Astrocyte of the cerebellum (primary cell): Measurements from ENCODE around the gene IMMT.

Source experiments
- DNase-seq: peaks from one replicate; pipeline ENCODE4 v3.0.0-alpha.2; 2011; ENCODE audit warnings: low read depth
- H3K4me3 ChIP-seq: 2 replicates; pipeline ENCODE4 v1.5.1; 2011; ENCODE audit warnings: mild to moderate bottlenecking, low read depth, low read length, moderate library complexity
- CTCF ChIP-seq: IDR thresholded peaks from 2 replicates; pipeline ENCODE4 v1.5.1; 2012; ENCODE audit warnings: low read length, low read depth, moderate library complexity, mild to moderate bottlenecking; ENCODE audit errors: missing control alignments
- in situ Hi-C: cut with HindIII; loops from 2 replicates; pipeline ENCODE4 v1.10.0; 2017; ENCODE audit warnings: low sequenced_read_pairs

IMMT gene

GRCh38 chr2:86213699-86214502 is 18.6 kb upstream of the IMMT start:
- DNase-seq, result no peak
- in situ Hi-C loops, result loop anchor here (25.0 kb wide), 1 partner anchor 173 kb away; no protein-coding TSS in a partner anchor
- H3K4me3 ChIP-seq, result no peak overlapping the region
- TF ChIP-seq CTCF, result no peak

GRCh38 chr2:86213056-86213455 is 17.8 kb upstream of the IMMT start:
- no peak for DNase-seq
- in situ Hi-C loops, result loop anchor here (25.0 kb wide), 1 partner anchor 174 kb away; no protein-coding TSS in a partner anchor
- TF ChIP-seq CTCF, result no peak
- no peak overlapping the region for H3K4me3 ChIP-seq

DNA sequence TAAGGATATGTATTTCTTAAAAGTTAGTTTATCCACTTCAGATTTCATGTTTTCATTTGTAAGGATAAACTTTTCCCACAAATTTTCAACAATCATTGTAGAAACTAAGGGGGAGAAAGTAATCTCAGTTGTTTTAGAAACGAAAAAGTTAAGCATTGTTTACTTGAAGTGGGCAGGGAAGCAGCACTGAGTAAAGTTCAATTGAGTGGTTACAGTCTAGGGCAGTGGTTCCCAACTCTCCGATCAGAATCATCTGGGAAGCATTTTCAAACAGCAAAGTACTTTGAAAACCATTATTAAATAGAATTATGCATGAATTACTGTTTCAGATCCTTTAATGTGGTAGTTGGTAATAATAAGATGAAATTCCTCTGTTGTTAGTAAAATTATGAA is 16.5 kb upstream of the IMMT start:
- no peak overlapping the region for H3K4me3 ChIP-seq
- TF ChIP-seq CTCF, result no peak
- DNase-seq, result no peak
- in situ Hi-C loops, result loop anchor here (25.0 kb wide), 1 partner anchor 176 kb away; no protein-coding TSS in a partner anchor

DNA sequence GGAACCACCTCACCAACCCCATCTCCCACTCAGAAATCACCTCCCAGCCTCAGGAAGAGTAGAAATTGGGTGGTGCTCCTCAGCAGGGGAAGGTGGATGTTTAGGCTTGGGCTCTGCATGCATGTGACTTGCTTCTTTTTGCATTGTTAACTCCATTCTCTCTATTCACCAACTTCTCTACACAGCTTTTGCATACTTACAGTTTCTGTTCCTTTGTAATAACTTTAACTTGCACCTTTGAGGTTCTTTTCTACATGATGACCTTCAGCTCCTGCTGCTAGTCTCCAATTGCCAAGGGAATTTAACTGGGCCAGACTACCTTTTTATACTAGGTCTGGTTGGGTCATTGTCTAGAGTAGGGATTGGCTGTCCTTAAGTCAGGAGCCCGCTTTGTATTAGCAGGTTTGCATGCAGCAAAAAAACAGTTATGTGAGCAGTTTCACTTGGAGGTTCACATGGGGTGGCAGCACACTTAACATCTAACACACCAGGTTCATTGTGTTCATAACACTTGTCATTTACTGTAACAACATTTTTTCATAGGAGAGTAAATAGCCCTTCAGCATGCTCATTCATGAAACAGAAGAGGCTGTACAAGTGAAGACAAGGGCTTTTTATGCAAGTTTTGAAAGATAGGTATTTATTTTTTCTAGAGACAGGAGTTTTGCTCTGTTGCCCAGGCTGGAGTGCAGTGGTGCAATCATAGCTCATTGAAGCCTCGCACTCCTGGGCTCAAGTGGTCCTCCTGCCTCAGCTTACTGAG is 16.0 kb upstream of the IMMT start:
- no peak overlapping the region for H3K4me3 ChIP-seq
- TF ChIP-seq CTCF, result no peak
- in situ Hi-C loops, result loop anchor here (25.0 kb wide), 1 partner anchor 176 kb away; no protein-coding TSS in a partner anchor
- DNase-seq, result no peak

GRCh38 chr2:86204458-86204857 is 9.2 kb upstream of the IMMT start:
- in situ Hi-C loops, result loop anchor here (25.0 kb wide), 1 partner anchor 183 kb away; no protein-coding TSS in a partner anchor
- no peak for TF ChIP-seq CTCF
- no peak for DNase-seq
- H3K4me3 ChIP-seq, result no peak overlapping the region

- in situ Hi-C loops, result loop anchor here (25.0 kb wide), 1 partner anchor 184 kb away; no protein-coding TSS in a partner anchor
- no peak for TF ChIP-seq CTCF
- H3K4me3 ChIP-seq, result no peak overlapping the region
- no peak for DNase-seq
These were observed 8.4 kb upstream of the IMMT start for GRCh38 chr2:86203614-86204013.
